ENCODE data around the gene KDM5C. TPM values are rescaled to one million over a fixed set of nuclear protein-coding genes. Genes with fewer than 3 reads are reported as not detected.
A peak's percentile ranks its signal among the peaks of the same experiment; 100 is the strongest.

Gene KDM5C
- total and polyA plus RNA-seq, 12 donors: 40.7 to 143 (median 88.4) TPM

- intact Hi-C loops (cut with DNase I): no loop called here
- H3K27ac ChIP-seq: no peak overlapping the region
- no peaks in the 10 kb centered on the region for H3K9me3 ChIP-seq (replicated peaks in 1 of 3)
- no peaks in the 10 kb centered on the region for H3K27me3 ChIP-seq
- TF ChIP-seq POLR2A (IDR thresholded peaks at IDR 0.05): no peak
- TF ChIP-seq CTCF (IDR thresholded peaks at IDR 0.05): no peak
- H3K36me3 ChIP-seq (replicated peaks in 1 of 2): peaks cover 0 to 7% of the 10 kb centered on the region in 2 donors
- no peaks in the 10 kb centered on the region for H3K4me1 ChIP-seq (replicated peaks in 1 of 2)
- no peak for DNase-seq
- 77 to 93% (median 85%) methylated on average over 2 to 9 of the region's 9 CpGs for WGBS, 4 donors
- no peak overlapping the region for H3K4me3 ChIP-seq
Measured at GRCh38 chrX:53233536-53233935, 8.5 kb upstream of the KDM5C start.

- no peak for DNase-seq
- WGBS, 4 donors: 73 to 94% (median 81%) methylated on average over 2 to 5 of the region's 5 CpGs
- H3K27me3 ChIP-seq: no peaks in the 10 kb centered on the region
- H3K4me3 ChIP-seq: no peak overlapping the region
- no peaks in the 10 kb centered on the region for H3K4me1 ChIP-seq (replicated peaks in 1 of 2)
- H3K27ac ChIP-seq: no peak overlapping the region
- no peaks in the 10 kb centered on the region for H3K36me3 ChIP-seq (replicated peaks in 1 of 2)
- intact Hi-C loops (cut with DNase I): no loop called here
- no peaks in the 10 kb centered on the region for H3K9me3 ChIP-seq (replicated peaks in 1 of 3)
- TF ChIP-seq POLR2A (IDR thresholded peaks at IDR 0.05) (no peak), CTCF (IDR thresholded peaks at IDR 0.05) (no peak)
Measured at GRCh38 chrX:53230116-53230515, 5.1 kb upstream of the KDM5C start.

- H3K4me3 ChIP-seq: no peak overlapping the region
- TF ChIP-seq CTCF (IDR thresholded peaks at IDR 0.05): no peak
- TF ChIP-seq POLR2A (IDR thresholded peaks at IDR 0.05): no peak
- intact Hi-C loops (cut with DNase I): no loop called here
- H3K36me3 ChIP-seq (replicated peaks in 1 of 2): no peaks in the 10 kb centered on the region
- 81 to 96% (median 87%) methylated on average over 5 to 7 of the region's 7 CpGs for WGBS, 4 donors
- no peak for DNase-seq
- no peak overlapping the region for H3K27ac ChIP-seq
- H3K27me3 ChIP-seq: no peaks in the 10 kb centered on the region
- peaks cover 16 to 18% of the 10 kb centered on the region in 2 donors for H3K4me1 ChIP-seq (replicated peaks in 1 of 2)
- H3K9me3 ChIP-seq (replicated peaks in 1 of 3): no peaks in the 10 kb centered on the region
Measured at GRCh38 chrX:53227224-53227765, 2.3 kb upstream of the KDM5C start.

GRCh38 chrX:53223955-53224859 is 800 bp downstream of the KDM5C start:
- Histone ChIP-seq H3K36me3 (replicated peaks in 1 of 2) (peaks cover 0 to 16% of the 10 kb centered on the region in 2 donors), H3K9me3 (replicated peaks in 1 of 3) (no peaks in the 10 kb centered on the region), H3K4me1 (replicated peaks in 1 of 2) (peaks cover 16 to 26% of the 10 kb centered on the region in 2 donors), H3K4me3 (peak overlapping the region; percentile 68 to 91 (median 78)), H3K27me3 (no peaks in the 10 kb centered on the region), H3K27ac (peak overlapping the region; percentile 31 to 95 (median 89))
- DNase-seq: peak in 6 of 7 donors; percentile 10 to 36 (median 28)
- TF ChIP-seq CTCF (IDR thresholded peaks at IDR 0.05) (no peak), POLR2A (IDR thresholded peaks at IDR 0.05) (peak in 1 of 2 donors; percentile 30)
- 0 to 2% (median 1%) methylated on average over 17 to 40 of the region's 40 CpGs for WGBS, 4 donors
- intact Hi-C loops (cut with DNase I): no loop called here
